ENCODE data around the gene TPSB2. TPM values are rescaled to one million over a fixed set of nuclear protein-coding genes. Genes with fewer than 3 reads are reported as not detected.
"Not testable (repeated sequence)": the region's sequence is repeated elsewhere in the genome, so short reads cannot be mapped to it uniquely, and the experiment has no call there.

TPSB2 gene
- total RNA-seq, 1 donor from 2014 or later, result not detected

GRCh38 chr16:1275791-1276579 lies 46.0 kb upstream of the TPSB2 start:
- Histone ChIP-seq H3K4me1 (no peaks in the 10 kb centered on the region), H3K4me3 (no peak overlapping the region), H3K27me3 (no peaks in the 10 kb centered on the region), H3K9me3 (no peaks in the 10 kb centered on the region), H3K36me3 (no peaks in the 10 kb centered on the region), H3K27ac (no peak overlapping the region)
- no peak for DNase-seq (ENCODE audit: low spot score in 2 of 2)
- TF ChIP-seq CTCF (IDR thresholded peaks at IDR 0.05), result no peak
- intact Hi-C loops (cut with DNase I), result no loop called here

GRCh38 chr16:1274767-1275166 lies 44.8 kb upstream of the TPSB2 start:
- no peaks in the 10 kb centered on the region for H3K4me1 ChIP-seq
- intact Hi-C loops (cut with DNase I), result no loop called here
- TF ChIP-seq CTCF (IDR thresholded peaks at IDR 0.05), result no peak
- no peak overlapping the region for H3K4me3 ChIP-seq
- DNase-seq (ENCODE audit: low spot score in 2 of 2), result no peak
- H3K36me3 ChIP-seq, result no peaks in the 10 kb centered on the region
- no peaks in the 10 kb centered on the region for H3K27me3 ChIP-seq
- no peak overlapping the region for H3K27ac ChIP-seq
- H3K9me3 ChIP-seq, result no peaks in the 10 kb centered on the region

GRCh38 chr16:1273816-1274215 lies 43.8 kb upstream of the TPSB2 start:
- Histone ChIP-seq H3K36me3 (no peaks in the 10 kb centered on the region), H3K9me3 (no peaks in the 10 kb centered on the region), H3K27ac (no peak overlapping the region), H3K4me1 (no peaks in the 10 kb centered on the region), H3K4me3 (no peak overlapping the region), H3K27me3 (no peaks in the 10 kb centered on the region)
- no peak for TF ChIP-seq CTCF (IDR thresholded peaks at IDR 0.05)
- intact Hi-C loops (cut with DNase I), result no loop called here
- DNase-seq (ENCODE audit: low spot score in 2 of 2), result no peak

- Histone ChIP-seq H3K4me3 (no peak overlapping the region), H3K4me1 (no peaks in the 10 kb centered on the region), H3K36me3 (no peaks in the 10 kb centered on the region), H3K27me3 (no peaks in the 10 kb centered on the region), H3K27ac (no peak overlapping the region), H3K9me3 (no peaks in the 10 kb centered on the region)
- TF ChIP-seq CTCF (IDR thresholded peaks at IDR 0.05), result no peak
- no peak for DNase-seq (ENCODE audit: low spot score in 2 of 2)
- intact Hi-C loops (cut with DNase I), result no loop called here
Measured at GRCh38 chr16:1272453-1273198, 42.6 kb upstream of the TPSB2 start.

- H3K27ac ChIP-seq; H3K36me3 ChIP-seq; DNase-seq (ENCODE audit: low spot score in 2 of 2); H3K4me3 ChIP-seq; H3K27me3 ChIP-seq; H3K4me1 ChIP-seq; H3K9me3 ChIP-seq; intact Hi-C loops (cut with DNase I): not testable (repeated sequence)
Measured at GRCh38 chr16:1271724-1272413, 41.9 kb upstream of the TPSB2 start.

- TF ChIP-seq CTCF (IDR thresholded peaks at IDR 0.05), result no peak
- H3K27me3 ChIP-seq, result no peaks in the 10 kb centered on the region
- no peaks in the 10 kb centered on the region for H3K36me3 ChIP-seq
- intact Hi-C loops (cut with DNase I), result no loop called here
- H3K9me3 ChIP-seq, result no peaks in the 10 kb centered on the region
- H3K4me3 ChIP-seq, result no peak overlapping the region
- H3K27ac ChIP-seq, result no peak overlapping the region
- no peak for DNase-seq (ENCODE audit: low spot score in 2 of 2)
- H3K4me1 ChIP-seq, result no peaks in the 10 kb centered on the region
Measured at GRCh38 chr16:1271380-1271723, 41.4 kb upstream of the TPSB2 start.

- H3K9me3 ChIP-seq, H3K27me3 ChIP-seq: not testable (repeated sequence)
- intact Hi-C loops (cut with DNase I), result loop anchor here (10.0 kb wide), 1 partner anchor 55 kb away; no protein-coding TSS in a partner anchor
Measured at GRCh38 chr16:1269418-1269817, 39.4 kb upstream of the TPSB2 start.

More at GRCh38 chr16:1269418-1269817, 39.4 kb upstream of the TPSB2 start:
- not testable (repeated sequence) for H3K27ac ChIP-seq; H3K4me3 ChIP-seq; H3K36me3 ChIP-seq; H3K4me1 ChIP-seq; DNase-seq (ENCODE audit: low spot score in 2 of 2)

All from ascending aorta (tissue), 2 donors.